Common myeloid progenitor, CD34-positive (primary cell): ENCODE measurements around the gene P3H2.

Experiments used
- CTCF ChIA-PET: fragments of 350-600 bp; sonication (Branson Sonifier 250); formaldehyde crosslinking; loops from one replicate; lab custom pipeline; 2021; ENCODE audit warnings: antibody characterized with exemption; lab: Charles Lee
- POLR2A ChIA-PET: fragments of 350-600 bp; sonication (Branson Sonifier 250); formaldehyde crosslinking; loops from one replicate; lab custom pipeline; 2021; ENCODE audit warnings: antibody characterized with exemption; lab: Charles Lee
- DNase-seq, 3 donors: peaks; one replicate each; pipeline versions ENCODE4 v3.0.0 to v3.0.0-alpha.2; 2013
- H3K27ac ChIP-seq, 2 experiments: 1 replicate in 1 of 2; 2 replicates in 1 of 2; pipeline ENCODE4 v1.7.0; 2013; ENCODE audit warnings: inconsistent platforms in 2 of 2, low read length in 2 of 2, mild to moderate bottlenecking in 2 of 2, low read depth in 1 of 2, moderate library complexity in 1 of 2; ENCODE audit not compliant: severe bottlenecking in 2 of 2, insufficient read depth in 1 of 2, poor library complexity in 1 of 2
- H3K27me3 ChIP-seq, 5 experiments: replicated peaks in 2 of 5; 1 replicate in 3 of 5; 2 replicates in 2 of 5; pipeline versions ENCODE4 v1.6.1 to v1.7.0; 2013; ENCODE audit warnings: low read length in 4 of 5, mild to moderate bottlenecking in 2 of 5, moderate library complexity in 2 of 5, inconsistent platforms in 1 of 5; ENCODE audit not compliant: insufficient read depth in 5 of 5, control insufficient read depth in 4 of 5
- H3K36me3 ChIP-seq, 4 experiments: 1 replicate in 2 of 4; 2 replicates in 2 of 4; pipeline versions ENCODE4 v1.6.1 to v1.7.0; 2013; ENCODE audit warnings: low read length in 3 of 4, control low read depth in 1 of 4, mild to moderate bottlenecking in 1 of 4; ENCODE audit not compliant: control insufficient read depth in 4 of 4, insufficient read depth in 4 of 4
- H3K4me1 ChIP-seq, 4 experiments: 1 replicate in 3 of 4; 2 replicates in 1 of 4; pipeline versions ENCODE4 v1.6.1 to v1.7.1; 2013; ENCODE audit warnings: low read length in 3 of 4, mild to moderate bottlenecking in 3 of 4, control low read depth in 1 of 4, inconsistent platforms in 1 of 4, moderate library complexity in 1 of 4; ENCODE audit not compliant: control insufficient read depth in 4 of 4, insufficient read depth in 4 of 4; ENCODE audit errors: control extremely low read depth in 1 of 4
- H3K4me3 ChIP-seq, 7 experiments: 1 replicate in 4 of 7; 2 replicates in 3 of 7; pipeline versions ENCODE4 v1.5.1 to v1.7.0; 2013; ENCODE audit warnings: mild to moderate bottlenecking in 7 of 7, low read length in 6 of 7, moderate library complexity in 6 of 7, inconsistent platforms in 2 of 7, low read depth in 2 of 7, control low read depth in 1 of 7; ENCODE audit not compliant: insufficient read depth in 4 of 7, control insufficient read depth in 1 of 7; ENCODE audit errors: extremely low read depth in 1 of 7
- H3K9me3 ChIP-seq, 5 experiments: 1 replicate in 4 of 5; 2 replicates in 1 of 5; pipeline versions ENCODE4 v1.6.1 to v1.7.1; 2013; ENCODE audit warnings: low read length in 4 of 5, mild to moderate bottlenecking in 2 of 5, inconsistent platforms in 1 of 5, low read depth in 1 of 5, moderate library complexity in 1 of 5; ENCODE audit not compliant: control insufficient read depth in 4 of 5, insufficient read depth in 2 of 5; ENCODE audit errors: control extremely low read depth in 1 of 5
- WGBS: methylation state at CpG from one replicate; pipeline ENCODE4 v1.1.5; 2013; ENCODE audit not compliant: insufficient coverage; 5-methylcytosine and 5-hydroxymethylcytosine counted together

Gene P3H2

GRCh38 chr3:190119461-190120268 lies 1.0 kb downstream of the P3H2 start:
- Histone ChIP-seq H3K9me3 (no peaks in the 10 kb centered on the region), H3K4me1 (peaks cover 0 to 18% (median 14%) of the 10 kb centered on the region in 4 experiments), H3K4me3 (peak overlapping the region in 6 of 7 experiments; percentile 30 to 79 (median 69)), H3K36me3 (no peaks in the 10 kb centered on the region), H3K27ac (no peak overlapping the region), H3K27me3 (peaks cover 5 to 42% (median 10%) of the 10 kb centered on the region in 5 experiments)
- ChIA-PET CTCF (interaction anchor here (0.8 to 3.3 kb wide), 9 partner anchors 20 to 158 kb away, joined by 3 to 20 read pairs (median 5); no protein-coding TSS in a partner anchor), POLR2A (no interaction called here)
- no peak for DNase-seq
- 23% methylated on average over 7 of the region's 9 CpGs for WGBS

GRCh38 chr3:190118438-190118837 lies 2.3 kb downstream of the P3H2 start:
- Histone ChIP-seq H3K36me3 (no peaks in the 10 kb centered on the region), H3K27me3 (peaks cover 5 to 42% (median 8%) of the 10 kb centered on the region in 5 experiments), H3K4me1 (peaks cover 0 to 18% (median 14%) of the 10 kb centered on the region in 4 experiments), H3K27ac (no peak overlapping the region), H3K4me3 (no peak overlapping the region), H3K9me3 (no peaks in the 10 kb centered on the region)
- no peak for DNase-seq
- 100% methylated on average over 2 of the region's 3 CpGs for WGBS
- CTCF ChIA-PET: no interaction called here
- POLR2A ChIA-PET: no interaction called here

- CTCF ChIA-PET: no interaction called here
- peaks cover 5 to 42% (median 8%) of the 10 kb centered on the region in 5 experiments for H3K27me3 ChIP-seq
- H3K4me3 ChIP-seq: no peak overlapping the region
- DNase-seq: no peak
- WGBS: 100% methylated on average over 1 of the region's 2 CpGs
- H3K27ac ChIP-seq: no peak overlapping the region
- peaks cover 0 to 18% (median 14%) of the 10 kb centered on the region in 4 experiments for H3K4me1 ChIP-seq
- no peaks in the 10 kb centered on the region for H3K36me3 ChIP-seq
- no peaks in the 10 kb centered on the region for H3K9me3 ChIP-seq
- POLR2A ChIA-PET: no interaction called here
These were observed 2.7 kb downstream of the P3H2 start for GRCh38 chr3:190117981-190118380.

DNA sequence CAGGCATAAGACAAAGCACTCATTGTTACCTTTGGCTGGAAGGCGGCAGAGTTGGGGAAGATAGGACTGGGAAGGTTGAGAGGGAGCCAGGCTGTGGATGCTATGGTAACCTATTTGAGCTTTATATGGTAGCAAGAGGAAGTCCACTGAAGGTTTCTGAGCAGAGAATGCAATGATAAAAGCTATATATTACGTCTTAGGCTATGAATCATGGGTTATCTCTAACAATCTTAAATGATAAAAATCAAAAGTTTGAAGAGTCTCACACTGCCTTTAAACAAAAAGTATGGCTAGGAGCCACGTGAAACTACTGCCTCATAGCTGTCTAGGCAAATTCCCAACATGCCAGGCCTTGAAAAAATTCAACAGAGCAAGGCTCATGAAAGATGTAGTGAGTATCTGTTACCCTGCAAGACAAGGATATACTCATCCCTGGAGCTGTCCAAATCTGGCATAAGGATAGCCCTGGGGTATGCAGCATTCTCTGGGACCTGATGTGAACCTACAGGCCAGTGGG lies 4.1 kb downstream of the P3H2 start:
- peaks cover 5 to 34% (median 8%) of the 10 kb centered on the region in 5 experiments for H3K27me3 ChIP-seq
- H3K36me3 ChIP-seq: no peaks in the 10 kb centered on the region
- no peak overlapping the region for H3K27ac ChIP-seq
- H3K4me1 ChIP-seq: peaks cover 0 to 18% (median 14%) of the 10 kb centered on the region in 4 experiments
- POLR2A ChIA-PET: interaction anchor here (0.8 kb wide), 1 partner anchor 10 kb away, joined by 5 read pairs; no protein-coding TSS in a partner anchor
- WGBS: 60% methylated on average over 1 of the region's 3 CpGs
- no peak overlapping the region for H3K4me3 ChIP-seq
- CTCF ChIA-PET: interaction anchor here (0.7 kb wide), 1 partner anchor 24 kb away, joined by 3 read pairs; no protein-coding TSS in a partner anchor
- DNase-seq: no peak
- H3K9me3 ChIP-seq: no peaks in the 10 kb centered on the region

- no peaks in the 10 kb centered on the region for H3K36me3 ChIP-seq
- no peak overlapping the region for H3K4me3 ChIP-seq
- POLR2A ChIA-PET: no interaction called here
- no peaks in the 10 kb centered on the region for H3K4me1 ChIP-seq
- 80% methylated on average over 1 of the region's 1 CpG for WGBS
- H3K27ac ChIP-seq: no peak overlapping the region
- DNase-seq: no peak
- H3K9me3 ChIP-seq: no peaks in the 10 kb centered on the region
- CTCF ChIA-PET: interaction anchor here (0.9 to 1.6 kb wide), 2 partner anchors 10 to 22 kb away, joined by 3 to 7 read pairs; partner anchors contain the start of gene P3H2
- H3K27me3 ChIP-seq: no peaks in the 10 kb centered on the region
These were observed 9.9 kb downstream of the P3H2 start for GRCh38 chr3:190110826-190111225.

- H3K9me3 ChIP-seq: no peaks in the 10 kb centered on the region
- H3K4me1 ChIP-seq: no peaks in the 10 kb centered on the region
- no peak overlapping the region for H3K27ac ChIP-seq
- no peak for DNase-seq
- POLR2A ChIA-PET: no interaction called here
- no peaks in the 10 kb centered on the region for H3K36me3 ChIP-seq
- no peaks in the 10 kb centered on the region for H3K27me3 ChIP-seq
- H3K4me3 ChIP-seq: no peak overlapping the region
- CTCF ChIA-PET: interaction anchor here (0.7 to 0.8 kb wide), 2 partner anchors 16 to 28 kb away, joined by 3 to 4 read pairs; no protein-coding TSS in a partner anchor
These were observed 11.3 kb downstream of the P3H2 start for GRCh38 chr3:190109441-190109840.

GRCh38 chr3:190108804-190109203 lies 11.9 kb downstream of the P3H2 start:
- Histone ChIP-seq H3K27me3 (no peaks in the 10 kb centered on the region), H3K27ac (no peak overlapping the region), H3K4me1 (no peaks in the 10 kb centered on the region), H3K4me3 (no peak overlapping the region), H3K36me3 (no peaks in the 10 kb centered on the region), H3K9me3 (no peaks in the 10 kb centered on the region)
- CTCF ChIA-PET: interaction anchor here (0.8 kb wide), 1 partner anchor 16 kb away, joined by 4 read pairs; no protein-coding TSS in a partner anchor
- no peak for DNase-seq
- 73% methylated on average over 4 of the region's 6 CpGs for WGBS
- POLR2A ChIA-PET: no interaction called here
